Activated naive CD8-positive, alpha-beta T cell treated with anti-CD3 and anti-CD28 coated beads for 36 hours (primary cell): ENCODE data around the gene RGS4. TPM values are rescaled to one million over a fixed set of nuclear protein-coding genes. Genes with fewer than 3 reads are reported as not detected.

Experiments
- DNase-seq: peaks from one replicate; pipeline ENCODE4 v3.0.0; 2021
- H3K27ac Mint-ChIP-seq: one replicate; pipeline ENCODE4 v1.8.0; 2022; ENCODE audit warnings: mild to moderate bottlenecking, moderate library complexity, mixed read lengths
- H3K27me3 Mint-ChIP-seq: one replicate; pipeline ENCODE4 v1.8.0; 2022; ENCODE audit warnings: mild to moderate bottlenecking, mixed read lengths
- H3K36me3 Mint-ChIP-seq: one replicate; pipeline ENCODE4 v1.8.0; 2021; ENCODE audit warnings: mild to moderate bottlenecking, mixed read lengths
- H3K4me1 Mint-ChIP-seq: one replicate; pipeline ENCODE4 v1.8.0; 2021; ENCODE audit warnings: mixed read lengths
- H3K4me3 Mint-ChIP-seq: one replicate; pipeline ENCODE4 v1.8.0; 2022; ENCODE audit warnings: mild to moderate bottlenecking, moderate library complexity, mixed read lengths
- H3K9me3 Mint-ChIP-seq: one replicate; pipeline ENCODE4 v1.8.0; 2022; ENCODE audit warnings: mixed read lengths
- total RNA-seq, 2 experiments: library from RNA; stranded (reverse); gene quantifications; one replicate each; pipeline ENCODE4 v1.2.3, GENCODE V29; 2021

The RGS4 gene
- not detected for total RNA-seq

DNA sequence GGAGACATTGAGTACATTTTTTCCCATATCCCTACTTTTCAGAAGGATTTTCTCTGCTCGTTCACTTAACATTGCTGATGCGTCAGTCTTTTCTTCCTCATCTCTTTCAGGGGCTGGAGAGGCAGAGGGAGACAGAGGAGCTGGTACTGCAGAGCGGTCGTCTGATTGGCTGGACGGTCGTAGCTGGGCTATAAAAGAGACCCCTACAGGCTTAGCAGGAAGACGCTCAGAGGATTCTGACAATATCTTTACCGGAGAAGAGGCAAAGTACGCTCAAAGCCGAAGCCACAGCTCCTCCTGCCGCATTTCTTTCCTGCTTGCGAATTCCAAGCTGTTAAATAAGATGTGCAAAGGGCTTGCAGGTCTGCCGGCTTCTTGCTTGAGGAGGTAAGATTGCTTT is at the start of gene RGS4:
Gene RGS4, plus strand, starts transcription at position 220 of the 400 bp plus-strand sequence. Its CDS starts 124 bp downstream, at position 344.
- Mint-ChIP-seq H3K36me3 (no peaks in the 10 kb centered on the region), H3K27ac (no peak within 1 kb of the TSS), H3K4me1 (peaks cover 1% of the 10 kb centered on the region), H3K9me3 (no peaks in the 10 kb centered on the region), H3K4me3 (no peak within 1 kb of the TSS), H3K27me3 (peaks cover 59% of the 10 kb centered on the region)
- no peak for DNase-seq

DNA sequence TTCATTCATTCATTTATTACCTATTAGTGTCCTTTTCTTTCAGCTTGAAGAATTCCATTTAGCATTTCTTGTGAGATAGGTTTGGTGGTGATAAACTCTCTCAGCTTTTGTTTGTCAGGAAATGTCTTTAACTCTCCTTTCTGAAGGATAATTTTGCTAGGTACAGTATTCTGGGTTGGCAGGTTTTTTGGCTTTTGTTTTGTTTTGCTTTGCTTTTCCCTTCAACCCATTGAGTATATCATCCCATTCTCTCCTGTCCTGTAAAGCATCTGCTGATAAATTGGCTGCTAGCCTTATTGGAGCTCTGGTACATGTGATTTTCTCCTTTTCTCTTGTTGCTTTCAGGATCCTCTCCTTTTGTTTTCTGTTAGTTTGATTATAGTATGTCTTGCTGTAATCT is 47.0 kb upstream of the RGS4 start:
- Mint-ChIP-seq H3K27me3 (no peaks in the 10 kb centered on the region), H3K9me3 (peaks cover 13% of the 10 kb centered on the region), H3K27ac (no peak overlapping the region), H3K36me3 (no peaks in the 10 kb centered on the region), H3K4me3 (no peak overlapping the region), H3K4me1 (no peaks in the 10 kb centered on the region)
- no peak for DNase-seq

GRCh38 chr1:163027610-163028009 is 41.6 kb upstream of the RGS4 start:
- H3K36me3 Mint-ChIP-seq: no peaks in the 10 kb centered on the region
- H3K27me3 Mint-ChIP-seq: peaks cover 5% of the 10 kb centered on the region
- no peak overlapping the region for H3K27ac Mint-ChIP-seq
- peaks cover 4% of the 10 kb centered on the region for H3K9me3 Mint-ChIP-seq
- H3K4me3 Mint-ChIP-seq: no peak overlapping the region
- H3K4me1 Mint-ChIP-seq: no peaks in the 10 kb centered on the region
- no peak for DNase-seq

GRCh38 chr1:163029901-163030300 is 39.3 kb upstream of the RGS4 start:
- Mint-ChIP-seq H3K4me1 (no peaks in the 10 kb centered on the region), H3K4me3 (no peak overlapping the region), H3K9me3 (no peaks in the 10 kb centered on the region), H3K27ac (no peak overlapping the region), H3K27me3 (peaks cover 5% of the 10 kb centered on the region), H3K36me3 (no peaks in the 10 kb centered on the region)
- DNase-seq: no peak

DNA sequence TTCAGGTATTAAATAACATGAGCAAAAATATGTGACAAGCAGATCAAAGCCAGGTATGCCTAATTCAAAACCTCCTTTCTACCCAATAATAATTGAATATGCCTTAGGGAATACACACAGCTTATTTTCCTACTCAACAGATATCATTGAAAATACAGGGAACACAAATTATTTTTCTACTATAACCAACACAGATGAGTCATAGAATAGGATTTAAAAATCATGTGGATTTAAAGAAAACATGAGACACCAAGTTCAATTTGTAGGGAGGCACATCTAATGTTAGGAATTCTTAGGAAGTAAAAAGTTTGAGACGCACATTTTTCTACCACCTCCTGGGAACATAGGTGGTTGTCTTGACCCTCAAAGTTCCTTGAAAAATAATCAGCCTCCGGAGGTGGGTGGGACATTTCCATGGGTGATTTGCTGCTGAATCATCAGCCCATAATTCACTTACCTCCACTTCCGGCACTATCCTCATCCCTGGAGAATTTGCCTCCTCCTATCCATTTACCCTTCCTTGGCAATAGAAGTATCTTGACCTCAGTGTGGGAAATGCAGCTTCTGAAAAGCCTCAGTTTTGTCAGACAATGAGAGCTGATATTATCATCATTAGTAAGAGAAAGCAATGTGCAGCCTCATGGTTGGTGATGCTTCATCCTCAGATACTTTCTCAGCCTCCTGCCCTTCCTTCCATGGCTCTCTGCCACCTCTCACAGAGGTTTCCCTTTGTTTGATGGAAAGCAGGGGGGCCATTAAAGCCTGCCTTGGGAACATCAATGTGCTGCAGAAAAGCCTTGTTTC is 33.5 kb upstream of the RGS4 start:
- Mint-ChIP-seq H3K36me3 (no peaks in the 10 kb centered on the region), H3K27me3 (peaks cover 6% of the 10 kb centered on the region), H3K4me1 (no peaks in the 10 kb centered on the region), H3K4me3 (no peak overlapping the region), H3K27ac (no peak overlapping the region), H3K9me3 (peaks cover 4% of the 10 kb centered on the region)
- no peak for DNase-seq

DNA sequence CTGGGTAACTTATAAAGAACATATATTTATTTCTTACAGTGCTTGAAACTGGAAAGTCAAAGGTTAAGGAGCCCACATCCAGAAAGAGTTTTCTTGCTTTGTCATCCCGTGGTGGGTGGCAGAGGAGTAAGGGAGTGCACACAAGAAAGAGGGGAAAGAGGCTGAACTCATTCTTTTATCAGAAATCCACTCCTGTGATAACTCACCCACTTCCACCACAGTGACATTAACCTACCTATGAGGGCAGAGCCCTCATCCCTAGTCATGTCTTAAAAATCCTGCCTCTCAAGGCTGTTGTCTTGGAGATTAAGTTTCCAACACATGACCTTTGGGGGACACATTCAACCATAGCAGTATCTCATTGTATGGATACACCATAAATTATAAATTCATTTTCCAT is 32.5 kb upstream of the RGS4 start:
- no peak overlapping the region for H3K4me3 Mint-ChIP-seq
- H3K36me3 Mint-ChIP-seq: no peaks in the 10 kb centered on the region
- H3K4me1 Mint-ChIP-seq: no peaks in the 10 kb centered on the region
- peaks cover 4% of the 10 kb centered on the region for H3K9me3 Mint-ChIP-seq
- DNase-seq: no peak
- no peak overlapping the region for H3K27ac Mint-ChIP-seq
- H3K27me3 Mint-ChIP-seq: peaks cover 6% of the 10 kb centered on the region

DNA sequence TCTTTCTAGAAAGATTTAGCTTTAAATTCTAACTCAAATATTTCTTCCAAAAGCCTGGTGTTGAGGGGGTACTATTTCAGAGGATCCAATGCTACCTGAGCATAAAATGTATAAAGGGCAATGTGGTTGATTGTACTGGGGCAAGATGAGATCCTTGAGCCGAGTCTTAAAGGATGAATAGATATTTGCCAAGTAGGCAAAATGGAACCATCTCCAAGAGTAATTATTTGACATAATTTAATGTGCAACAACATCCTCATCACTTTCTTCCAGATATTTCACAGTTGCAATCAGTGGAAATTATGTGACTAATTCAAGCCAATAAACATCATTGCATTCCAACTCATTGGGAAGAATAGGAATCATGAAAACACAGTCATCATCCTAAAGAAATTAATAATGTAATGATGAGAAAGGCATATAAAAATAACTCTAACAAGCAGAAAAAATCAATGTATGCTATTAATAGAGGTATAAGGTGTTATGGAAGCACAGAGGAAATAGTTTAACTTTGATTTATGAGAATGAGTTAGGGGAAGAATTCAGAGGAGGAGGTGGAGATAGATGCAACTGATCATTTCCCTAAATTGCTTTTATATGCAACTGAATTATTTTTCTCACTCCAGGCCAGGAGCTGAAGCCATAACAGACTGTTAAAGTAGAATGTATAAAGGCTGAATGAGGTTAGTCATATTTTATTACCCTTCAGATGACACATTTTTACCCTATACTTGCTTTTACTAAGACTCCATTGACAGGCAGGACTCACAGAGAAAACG is 30.0 kb upstream of the RGS4 start:
- Mint-ChIP-seq H3K4me1 (no peaks in the 10 kb centered on the region), H3K36me3 (no peaks in the 10 kb centered on the region), H3K4me3 (no peak overlapping the region), H3K27me3 (peaks cover 10% of the 10 kb centered on the region), H3K9me3 (peaks cover 4% of the 10 kb centered on the region), H3K27ac (no peak overlapping the region)
- no peak for DNase-seq

GRCh38 chr1:163039707-163040093 is 29.5 kb upstream of the RGS4 start:
- H3K36me3 Mint-ChIP-seq: no peaks in the 10 kb centered on the region
- H3K4me1 Mint-ChIP-seq: no peaks in the 10 kb centered on the region
- DNase-seq: no peak
- peaks cover 10% of the 10 kb centered on the region for H3K27me3 Mint-ChIP-seq
- no peak overlapping the region for H3K27ac Mint-ChIP-seq
- no peak overlapping the region for H3K4me3 Mint-ChIP-seq
- H3K9me3 Mint-ChIP-seq: peaks cover 4% of the 10 kb centered on the region

DNA sequence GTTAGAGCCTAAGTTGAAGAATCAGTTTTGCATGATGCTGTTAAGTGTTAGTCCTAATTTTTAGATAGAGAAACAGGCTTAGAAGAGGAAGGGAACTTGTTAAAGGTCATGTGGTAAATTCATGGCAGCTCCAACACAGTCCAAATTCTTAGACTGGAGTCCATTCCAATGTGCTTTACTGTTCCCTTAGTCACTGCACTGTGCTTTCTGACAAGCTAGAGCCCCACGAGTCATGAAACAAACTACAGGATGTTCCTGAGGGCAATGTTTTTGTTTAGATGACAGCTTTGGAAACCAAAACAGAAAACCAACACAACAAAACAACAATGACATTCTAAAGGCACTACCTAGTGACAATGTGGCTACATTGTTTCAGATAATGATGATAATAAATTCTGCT is 23.1 kb upstream of the RGS4 start:
- Mint-ChIP-seq H3K9me3 (no peaks in the 10 kb centered on the region), H3K4me1 (no peaks in the 10 kb centered on the region), H3K36me3 (no peaks in the 10 kb centered on the region), H3K27me3 (peaks cover 4% of the 10 kb centered on the region), H3K27ac (no peak overlapping the region), H3K4me3 (no peak overlapping the region)
- DNase-seq: no peak

GRCh38 chr1:163047951-163048659 is 21.1 kb upstream of the RGS4 start:
- Mint-ChIP-seq H3K9me3 (no peaks in the 10 kb centered on the region), H3K36me3 (no peaks in the 10 kb centered on the region), H3K27ac (no peak overlapping the region), H3K27me3 (no peaks in the 10 kb centered on the region), H3K4me3 (no peak overlapping the region), H3K4me1 (no peaks in the 10 kb centered on the region)
- no peak for DNase-seq

- Mint-ChIP-seq H3K36me3 (no peaks in the 10 kb centered on the region), H3K4me1 (no peaks in the 10 kb centered on the region), H3K9me3 (no peaks in the 10 kb centered on the region), H3K27me3 (no peaks in the 10 kb centered on the region), H3K4me3 (no peak overlapping the region), H3K27ac (no peak overlapping the region)
- no peak for DNase-seq
Measured at GRCh38 chr1:163048869-163049268, 20.3 kb upstream of the RGS4 start.

GRCh38 chr1:163049296-163049695 is 19.9 kb upstream of the RGS4 start:
- no peaks in the 10 kb centered on the region for H3K4me1 Mint-ChIP-seq
- no peak overlapping the region for H3K27ac Mint-ChIP-seq
- H3K4me3 Mint-ChIP-seq: no peak overlapping the region
- no peaks in the 10 kb centered on the region for H3K9me3 Mint-ChIP-seq
- DNase-seq: no peak
- H3K27me3 Mint-ChIP-seq: no peaks in the 10 kb centered on the region
- no peaks in the 10 kb centered on the region for H3K36me3 Mint-ChIP-seq

DNA sequence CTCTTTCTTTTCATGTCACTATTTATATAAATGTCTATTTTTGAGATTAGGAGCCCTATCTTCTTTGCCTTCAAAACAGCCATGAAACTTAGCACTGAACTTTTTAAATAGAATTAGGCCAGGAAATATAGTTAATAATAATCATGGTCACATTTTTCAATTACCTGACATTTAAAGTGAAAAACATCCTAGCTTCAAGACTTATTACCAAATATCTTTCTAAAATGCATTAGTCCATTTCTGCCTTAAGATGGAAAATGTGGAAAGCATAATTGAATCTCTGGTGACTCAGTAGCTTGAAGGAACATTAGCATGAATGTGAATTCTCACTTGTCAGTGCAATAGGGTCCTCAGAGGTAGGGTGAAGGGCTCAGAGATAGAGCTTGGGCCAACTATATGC is 18.7 kb upstream of the RGS4 start:
- H3K9me3 Mint-ChIP-seq: no peaks in the 10 kb centered on the region
- DNase-seq: no peak
- H3K27me3 Mint-ChIP-seq: peaks cover 2% of the 10 kb centered on the region
- no peak overlapping the region for H3K4me3 Mint-ChIP-seq
- H3K4me1 Mint-ChIP-seq: no peaks in the 10 kb centered on the region
- no peaks in the 10 kb centered on the region for H3K36me3 Mint-ChIP-seq
- no peak overlapping the region for H3K27ac Mint-ChIP-seq

- no peak overlapping the region for H3K4me3 Mint-ChIP-seq
- H3K27me3 Mint-ChIP-seq: peaks cover 9% of the 10 kb centered on the region
- no peaks in the 10 kb centered on the region for H3K36me3 Mint-ChIP-seq
- H3K4me1 Mint-ChIP-seq: no peaks in the 10 kb centered on the region
- no peaks in the 10 kb centered on the region for H3K9me3 Mint-ChIP-seq
- H3K27ac Mint-ChIP-seq: no peak overlapping the region
- DNase-seq: no peak
Measured at GRCh38 chr1:163054181-163054591, 15.0 kb upstream of the RGS4 start.

DNA sequence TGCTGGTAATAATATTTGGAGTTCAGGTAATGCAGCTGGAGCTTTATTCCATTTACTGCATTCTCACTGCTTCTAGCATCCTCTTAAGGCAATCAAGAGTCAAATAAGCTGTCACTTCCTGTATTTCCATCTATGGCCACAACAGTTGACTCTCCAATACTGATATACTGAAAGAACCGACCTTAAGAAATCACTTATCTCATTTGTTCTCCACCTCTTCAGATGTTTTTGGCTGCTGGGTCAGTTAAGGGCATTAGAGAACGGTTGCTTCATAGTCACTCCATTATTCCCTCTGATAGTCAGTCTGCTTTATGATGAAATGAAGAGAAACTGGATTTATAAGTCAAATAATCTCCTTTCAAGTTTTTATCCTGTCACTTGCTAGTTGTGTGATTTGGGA is 14.2 kb upstream of the RGS4 start:
- no peak for DNase-seq
- Mint-ChIP-seq H3K27me3 (peaks cover 9% of the 10 kb centered on the region), H3K27ac (no peak overlapping the region), H3K9me3 (no peaks in the 10 kb centered on the region), H3K4me3 (no peak overlapping the region), H3K4me1 (no peaks in the 10 kb centered on the region), H3K36me3 (no peaks in the 10 kb centered on the region)
